Tibial nerve (tissue), 4 donors: Measurements from ENCODE around the gene FCGR3A.
"Not testable (repeated sequence)": the region's sequence is repeated elsewhere in the genome, so short reads cannot be mapped to it uniquely, and the experiment has no call there.

ENCODE experiments used
- CTCF ChIP-seq, 5 experiments: fragments of 200-600 bp in 3 of 5; fragments of 450-650 bp in 2 of 5; sonication (generic) in 3 of 5; IDR thresholded peaks; one replicate each; pipeline ENCODE4 v1.5.1; 2016 to 2019; ENCODE audit warnings: antibody characterized with exemption in 5 of 5, mild to moderate bottlenecking in 3 of 5, moderate library complexity in 2 of 5
- EP300 ChIP-seq, 2 donors: sonication (generic); formaldehyde crosslinking; IDR thresholded peaks; one replicate each; pipeline ENCODE4 v1.6.1; 2017; ENCODE audit warnings: antibody characterized with exemption in 2 of 2, mild to moderate bottlenecking in 1 of 2

- not testable (repeated sequence) for TF ChIP-seq CTCF, EP300 (IDR thresholded peaks at IDR 0.05)
Measured at GRCh38 chr1:161593092-161593755, 43.6 kb upstream of the FCGR3A start.
